ENCODE results near the gene EVI2A.

The EVI2A gene

GRCh38 chr17:31272236-31272635 lies 49.2 kb downstream of the EVI2A start:
- no peak for DNase-seq

GRCh38 chr17:31269578-31269983 lies 51.8 kb downstream of the EVI2A start:
- DNase-seq = peak; percentile 9

GRCh38 chr17:31269036-31269577 lies 52.3 kb downstream of the EVI2A start:
- DNase-seq = no peak

All from 8988T (cell line).